GM12878 (cell line): ENCODE measurements around the gene FAM163A. TPM values are rescaled to one million over a fixed set of nuclear protein-coding genes. Genes with fewer than 3 reads are reported as not detected.

ENCODE experiments used
- ATAC-seq: fragments of 200-7000 bp; cut with Tn5 transposase; 3 replicates; pipeline ENCODE4 v1.9.1; 2020; ENCODE audit warnings: mild to moderate bottlenecking, moderate library complexity
- BruUV-seq: library from RNA; stranded (reverse); fragments of 400-500 nt; replicated peaks from 2 replicates; lab custom pipeline; 2021; lab: Mats Ljungman, UMichigan
- CTCF ChIA-PET: fragments of 300-600 bp; sonication (Branson Sonifier 250); formaldehyde crosslinking; extraction: SDS; loops from one replicate; lab custom pipeline; 2021; ENCODE audit warnings: inconsistent platforms; lab: Yijun Ruan, JAX
- POLR2A ChIA-PET: fragments of 350-600 bp; formaldehyde crosslinking; extraction: SDS; loops from one replicate; lab custom pipeline; 2021; ENCODE audit warnings: inconsistent platforms; lab: Charles Lee
- RAD21 ChIA-PET: fragments of 300-600 bp; sonication (Branson Sonifier 250); formaldehyde crosslinking; loops from one replicate; lab custom pipeline; 2023; ENCODE audit warnings: antibody characterized with exemption; ENCODE audit not compliant: unreplicated experiment; lab: Charles Lee
- SMC1A ChIA-PET: fragments of 300-600 bp; sonication (Branson Sonifier 250); formaldehyde crosslinking; loops from one replicate; lab custom pipeline; 2023; ENCODE audit not compliant: unreplicated experiment, uncharacterized antibody; lab: Charles Lee
- DNase-seq: peaks from one replicate; pipeline ENCODE4 v3.0.0-alpha.2; 2011; ENCODE audit warnings: low read depth, low spot score
- FAIRE-seq: peaks from 3 replicates; lab custom pipeline; 2011; peaks lifted over from hg19 to GRCh38; lab: Jason Lieb, UNC
- H2AFZ ChIP-seq: 2 replicates; pipeline ENCODE4 v1.6.0; 2011; ENCODE audit warnings: low read depth, low read length, control low read depth; ENCODE audit not compliant: control insufficient read depth
- H3K27ac ChIP-seq: 2 replicates; pipeline ENCODE4 v1.5.1; 2011; ENCODE audit warnings: control low read depth; ENCODE audit not compliant: control insufficient read depth, insufficient read depth
- H3K27me3 ChIP-seq, 2 experiments: replicated peaks in 1 of 2; 2 replicates each; pipeline versions ENCODE4 v1.6.0 to v1.6.1; 2011; ENCODE audit warnings: low read length in 1 of 2; ENCODE audit not compliant: control insufficient read depth in 2 of 2, insufficient read depth in 2 of 2
- H3K36me3 ChIP-seq, 2 experiments: 2 replicates each; pipeline ENCODE4 v1.5.1; 2011; ENCODE audit warnings: low read length in 1 of 2; ENCODE audit not compliant: control insufficient read depth in 2 of 2, insufficient read depth in 2 of 2
- H3K4me1 ChIP-seq: 2 replicates; pipeline ENCODE4 v1.6.1; 2011; ENCODE audit warnings: mild to moderate bottlenecking, low read length, moderate library complexity, mixed read lengths; ENCODE audit not compliant: control insufficient read depth, insufficient read depth
- H3K4me2 ChIP-seq: 2 replicates; pipeline ENCODE4 v1.6.0; 2011; ENCODE audit warnings: control low read depth; ENCODE audit not compliant: control insufficient read depth, insufficient read depth
- H3K4me3 ChIP-seq: fragments of 200-600 bp; sonication (generic); 2 replicates; pipeline ENCODE4 v1.5.1; 2016
- H3K79me2 ChIP-seq: 2 replicates; pipeline ENCODE4 v1.6.0; 2011; ENCODE audit warnings: low read length; ENCODE audit not compliant: control insufficient read depth, insufficient read depth
- H3K9ac ChIP-seq: 2 replicates; pipeline ENCODE4 v1.8.0; 2011; ENCODE audit warnings: low read length, control low read depth, mixed read lengths; ENCODE audit not compliant: control insufficient read depth, insufficient read depth
- H3K9me3 ChIP-seq: replicated peaks from 3 replicates; pipeline ENCODE4 v1.5.1; 2011; ENCODE audit warnings: mild to moderate bottlenecking, low read length; ENCODE audit not compliant: control insufficient read depth, insufficient read depth
- H4K20me1 ChIP-seq: 2 replicates; pipeline ENCODE4 v1.6.0; 2011; ENCODE audit not compliant: control insufficient read depth, insufficient read depth
- BCLAF1 ChIP-seq: fragments of 450-650 bp; IDR thresholded peaks from 2 replicates; pipeline ENCODE4 v1.6.1; 2017; ENCODE audit warnings: antibody characterized with exemption, mild to moderate bottlenecking, moderate library complexity
- HDGF ChIP-seq: fragments of 450-650 bp; IDR thresholded peaks from 2 replicates; pipeline ENCODE4 v1.6.1; 2016; ENCODE audit warnings: antibody characterized with exemption
- IRF3 ChIP-seq: fragments of 450-650 bp; IDR thresholded peaks from 2 replicates; pipeline ENCODE4 v1.6.1; 2014; ENCODE audit warnings: mild to moderate bottlenecking
- KLF5 ChIP-seq: fragments of 450-650 bp; IDR thresholded peaks from 2 replicates; pipeline ENCODE4 v1.6.1; 2014; ENCODE audit warnings: mild to moderate bottlenecking; ENCODE audit not compliant: partially characterized antibody
- MEF2B ChIP-seq: fragments of 450-650 bp; IDR thresholded peaks from 2 replicates; pipeline ENCODE4 v1.6.1; 2018; ENCODE audit warnings: mild to moderate bottlenecking, moderate library complexity; ENCODE audit not compliant: partially characterized antibody, poor library complexity, severe bottlenecking
- NKRF ChIP-seq: fragments of 450-650 bp; conservative IDR thresholded peaks from 2 replicates; pipeline ENCODE4 v1.6.1; 2017; ENCODE audit warnings: mild to moderate bottlenecking, moderate library complexity
- POLR2AphosphoS5 ChIP-seq: IDR thresholded peaks from 2 replicates; pipeline ENCODE4 v1.6.1; 2011; ENCODE audit warnings: mild to moderate bottlenecking, low read length, inconsistent platforms
- RB1 ChIP-seq: fragments of 450-650 bp; formaldehyde crosslinking; IDR thresholded peaks from 2 replicates; pipeline ENCODE4 v1.6.1; 2017; ENCODE audit warnings: mild to moderate bottlenecking, borderline replicate concordance
- RUNX3 ChIP-seq: IDR thresholded peaks from 2 replicates; pipeline ENCODE4 v1.6.1; 2012; ENCODE audit warnings: low read length, inconsistent platforms
- TCF7 ChIP-seq: IDR thresholded peaks from 2 replicates; pipeline ENCODE4 v1.6.1; 2014; ENCODE audit warnings: antibody characterized with exemption, borderline replicate concordance
- USF1 ChIP-seq: IDR thresholded peaks from 2 replicates; pipeline ENCODE4 v1.6.1; 2011; ENCODE audit warnings: borderline replicate concordance, low read depth, mild to moderate bottlenecking, moderate library complexity, mixed read lengths, low read length; ENCODE audit not compliant: insufficient read depth; ENCODE audit errors: extremely low read length
- USF2 ChIP-seq: IDR thresholded peaks from 2 replicates; pipeline ENCODE4 v1.6.1; 2011; ENCODE audit warnings: low read depth, low read length, improper control_type of control experiment, borderline replicate concordance
- ZNF622 ChIP-seq: fragments of 450-650 bp; IDR thresholded peaks from 2 replicates; pipeline ENCODE4 v1.6.1; 2017; ENCODE audit warnings: mild to moderate bottlenecking, inconsistent platforms
- WGBS: methylation state at CpG from one replicate; pipeline ENCODE4 v1.1.6; 2016; ENCODE audit warnings: low lambda C conversion rate; ENCODE audit not compliant: insufficient replicate concordance, insufficient coverage; ENCODE audit errors: missing lambda C conversion rate; 5-methylcytosine and 5-hydroxymethylcytosine counted together
- in situ Hi-C: fragments of 300-500 bp; cut with MboI; formaldehyde crosslinking; loops from 9 replicates; pipeline ENCODE4 v1.14.3; 2018; ENCODE audit warnings: mixed read lengths
- intact Hi-C: fragments of 100-400 bp; cut with micrococcal nuclease; formaldehyde crosslinking; loops from one replicate; pipeline ENCODE4 v1.14.2; 2022; ENCODE audit not compliant: unreplicated experiment
- polyA plus RNA-seq, 11 experiments: library from polyadenylated mRNA; depleted of rRNA in 4 of 11; unstranded in 6 of 11; stranded (reverse) in 5 of 11; fragments of >200 nt; fragmentation: Nextera tagmentation in 4 of 11; fragmentation: Illumina TruSeq in 1 of 11; extraction: Ambion mirVana in 4 of 11; extraction: Trizol in 1 of 11; gene quantifications; 1 replicate in 1 of 11; 2 replicates in 10 of 11; pipeline versions ENCODE4 v1.2.1 to v1.2.3, GENCODE V29; 2011 to 2016; ENCODE audit warnings: inconsistent platforms in 2 of 11, missing spikeins in 2 of 11, low read depth in 1 of 11
- total RNA-seq, 4 experiments: library from RNA; depleted of rRNA in 3 of 4; stranded (reverse); fragments of >200 nt in 3 of 4; fragmentation: Illumina TruSeq in 1 of 4; extraction: Trizol in 1 of 4; gene quantifications; 2 replicates each; pipeline versions ENCODE4 v1.2.1 to v1.2.3, GENCODE V29; 2013 to 2021
- TF ChIP-seq, protein P1 (sequence below): fragments of 450-650 bp; IDR thresholded peaks from 2 replicates; pipeline ENCODE4 v1.6.1; 2017; ENCODE audit warnings: mild to moderate bottlenecking, low read depth, inconsistent platforms; ENCODE audit not compliant: poor library complexity, severe bottlenecking

FAM163A gene
- total and polyA plus RNA-seq, 10 of the 15 experiments (the other 5 are each of a cell fraction or from before 2014, with no cell fraction given): not detected

DNA sequence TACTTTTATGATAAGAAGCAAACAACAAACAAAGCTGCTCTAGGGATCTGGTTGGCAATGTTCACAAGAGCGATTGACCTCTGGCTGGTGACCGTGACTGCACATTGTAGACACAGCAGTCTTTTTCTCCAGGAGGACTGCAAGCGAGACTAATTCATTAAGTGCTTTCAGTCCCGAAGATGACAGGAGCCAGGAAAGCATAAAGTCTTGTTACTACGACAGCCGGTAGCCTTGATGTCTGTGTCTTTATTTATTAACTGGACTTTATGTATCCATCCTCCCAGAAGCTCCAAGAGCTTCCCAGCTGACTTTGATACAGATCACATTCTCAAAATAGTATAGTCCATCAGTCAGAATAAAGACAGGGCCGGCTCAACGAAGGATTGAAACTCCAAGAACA is 18.2 kb downstream of the FAM163A start:
- H3K36me3 ChIP-seq: no peaks in the 10 kb centered on the region
- intact Hi-C loops: no loop called here
- CTCF ChIA-PET: interaction anchor here (0.6 to 3.0 kb wide), 5 partner anchors 13 to 724 kb away, joined by 3 to 20 read pairs (median 4); no protein-coding TSS in a partner anchor
- no peaks in the 10 kb centered on the region for H4K20me1 ChIP-seq
- FAIRE-seq: no peak
- H3K4me1 ChIP-seq: no peaks in the 10 kb centered on the region
- H3K9ac ChIP-seq: no peak overlapping the region
- H3K4me3 ChIP-seq: no peak overlapping the region
- no peaks in the 10 kb centered on the region; a peak in 1 of 4 replicates for H3K27me3 ChIP-seq
- BruUV-seq: no TSS peak
- no peak for DNase-seq
- POLR2A ChIA-PET: no interaction called here
- 52% methylated on average over 8 of the region's 8 CpGs for WGBS
- no peak overlapping the region for H2AFZ ChIP-seq
- no peak overlapping the region for H3K4me2 ChIP-seq
- SMC1A ChIA-PET: interaction anchor here (1.1 kb wide), 2 partner anchors 10 to 54 kb away, joined by 3 to 6 read pairs; no protein-coding TSS in a partner anchor
- no peaks in the 10 kb centered on the region for H3K79me2 ChIP-seq
- no peak for ATAC-seq
- RAD21 ChIA-PET: interaction anchor here (1.9 kb wide), 1 partner anchor 48 kb away, joined by 5 read pairs; no protein-coding TSS in a partner anchor
- H3K27ac ChIP-seq: no peak overlapping the region
- in situ Hi-C loops: no loop called here
- H3K9me3 ChIP-seq: no peaks in the 10 kb centered on the region
- TF ChIP-seq IRF3 (no peak), ZNF622 (no peak), RB1 (no peak), MEF2B (no peak), TCF7 (no peak), USF2 (no peak), BCLAF1 (no peak), KLF5 (no peak), NKRF (no peak), RUNX3 (no peak), HDGF (no peak), POLR2AphosphoS5 (no peak), USF1 (no peak)
- TF ChIP-seq, protein P1, sequence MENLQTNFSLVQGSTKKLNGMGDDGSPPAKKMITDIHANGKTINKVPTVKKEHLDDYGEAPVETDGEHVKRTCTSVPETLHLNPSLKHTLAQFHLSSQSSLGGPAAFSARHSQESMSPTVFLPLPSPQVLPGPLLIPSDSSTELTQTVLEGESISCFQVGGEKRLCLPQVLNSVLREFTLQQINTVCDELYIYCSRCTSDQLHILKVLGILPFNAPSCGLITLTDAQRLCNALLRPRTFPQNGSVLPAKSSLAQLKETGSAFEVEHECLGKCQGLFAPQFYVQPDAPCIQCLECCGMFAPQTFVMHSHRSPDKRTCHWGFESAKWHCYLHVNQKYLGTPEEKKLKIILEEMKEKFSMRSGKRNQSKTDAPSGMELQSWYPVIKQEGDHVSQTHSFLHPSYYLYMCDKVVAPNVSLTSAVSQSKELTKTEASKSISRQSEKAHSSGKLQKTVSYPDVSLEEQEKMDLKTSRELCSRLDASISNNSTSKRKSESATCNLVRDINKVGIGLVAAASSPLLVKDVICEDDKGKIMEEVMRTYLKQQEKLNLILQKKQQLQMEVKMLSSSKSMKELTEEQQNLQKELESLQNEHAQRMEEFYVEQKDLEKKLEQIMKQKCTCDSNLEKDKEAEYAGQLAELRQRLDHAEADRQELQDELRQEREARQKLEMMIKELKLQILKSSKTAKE: no peak
